Transverse colon (tissue), 4 donors: ENCODE results near the gene PYGB. TPM values are rescaled to one million over a fixed set of nuclear protein-coding genes. Genes with fewer than 3 reads are reported as not detected.

Experiments used
- DNase-seq: peaks from one replicate; pipeline ENCODE4 v3.0.0-alpha.2; 2019
- H3K27ac ChIP-seq, 4 donors: fragments of 200-600 bp; sonication (generic); 2 replicates each; pipeline ENCODE4 v1.5.1; 2016 to 2018; ENCODE audit warnings: inconsistent platforms in 4 of 4
- H3K27me3 ChIP-seq: fragments of 200-600 bp; sonication (generic); 2 replicates; pipeline ENCODE4 v1.5.1; 2017; ENCODE audit warnings: inconsistent platforms
- H3K36me3 ChIP-seq, 4 donors: fragments of 200-600 bp; sonication (generic); 2 replicates each; pipeline ENCODE4 v1.5.1; 2017 to 2019; ENCODE audit warnings: inconsistent platforms in 4 of 4
- H3K4me1 ChIP-seq, 4 donors: fragments of 200-600 bp; sonication (generic); 2 replicates each; pipeline ENCODE4 v1.5.1; 2017 to 2020; ENCODE audit warnings: inconsistent platforms in 4 of 4
- H3K4me3 ChIP-seq, 4 donors: fragments of 200-600 bp; sonication (generic); 1 replicate in 1 of 4; 2 replicates in 3 of 4; pipeline versions ENCODE4 v1.5.1 to v1.6.1; 2017 to 2019; ENCODE audit warnings: inconsistent platforms in 4 of 4
- H3K9me3 ChIP-seq, 2 donors: fragments of 200-600 bp; sonication (generic); 2 replicates each; pipeline ENCODE4 v1.5.1; 2017 to 2019; ENCODE audit warnings: inconsistent platforms in 2 of 2
- EP300 ChIP-seq: sonication (generic); formaldehyde crosslinking; IDR thresholded peaks from one replicate; pipeline ENCODE4 v1.6.1; 2017; ENCODE audit warnings: antibody characterized with exemption, low read depth
- POLR2A ChIP-seq: fragments of 450-650 bp; IDR thresholded peaks from one replicate; pipeline ENCODE4 v1.6.1; 2016; ENCODE audit warnings: antibody characterized with exemption, mild to moderate bottlenecking, moderate library complexity
- POLR2AphosphoS5 ChIP-seq, 3 donors: sonication (generic); formaldehyde crosslinking; IDR thresholded peaks; one replicate each; pipeline ENCODE4 v1.6.1; 2016; ENCODE audit warnings: antibody characterized with exemption in 3 of 3
- WGBS, 2 donors: methylation state at CpG; one replicate each; pipeline ENCODE4 v1.1.5; 2018; ENCODE audit warnings: low coverage in 1 of 2; 5-methylcytosine and 5-hydroxymethylcytosine counted together
- in situ Hi-C, 4 donors: fragments of 200-750 bp; cut with MboI; loops; one replicate each; pipeline versions ENCODE4 v1.15.0 to v1.15.1; 2017; ENCODE audit warnings: low sequenced_read_pairs in 3 of 4, low pct_ligation_motif_present in 1 of 4, low pct_unique_long_range_greater_than_20kb in 1 of 4
- intact Hi-C: fragments of 100-400 bp; cut with DNase I; formaldehyde crosslinking; loops from one replicate; pipeline ENCODE4 v1.15.1; 2023; ENCODE audit warnings: low total_unique reads
- total RNA-seq, 4 donors: library from RNA; depleted of rRNA; stranded (reverse); fragments of >200 nt; gene quantifications; one replicate each; pipeline ENCODE4 v1.1.0, GENCODE V29; 2016
- TF ChIP-seq, protein P1 (sequence below), 5 experiments: fragments of 200-600 bp in 3 of 5; fragments of 450-650 bp in 2 of 5; sonication (generic) in 3 of 5; IDR thresholded peaks; 1 replicate in 2 of 5; 2 replicates in 3 of 5; pipeline ENCODE4 v1.5.1; 2016 to 2017; ENCODE audit warnings: antibody characterized with exemption in 5 of 5, inconsistent platforms in 3 of 5, mild to moderate bottlenecking in 2 of 5, moderate library complexity in 1 of 5

Gene PYGB
- total RNA-seq, 4 donors from 2014 or later, result 195 to 554 (median 359) TPM

DNA sequence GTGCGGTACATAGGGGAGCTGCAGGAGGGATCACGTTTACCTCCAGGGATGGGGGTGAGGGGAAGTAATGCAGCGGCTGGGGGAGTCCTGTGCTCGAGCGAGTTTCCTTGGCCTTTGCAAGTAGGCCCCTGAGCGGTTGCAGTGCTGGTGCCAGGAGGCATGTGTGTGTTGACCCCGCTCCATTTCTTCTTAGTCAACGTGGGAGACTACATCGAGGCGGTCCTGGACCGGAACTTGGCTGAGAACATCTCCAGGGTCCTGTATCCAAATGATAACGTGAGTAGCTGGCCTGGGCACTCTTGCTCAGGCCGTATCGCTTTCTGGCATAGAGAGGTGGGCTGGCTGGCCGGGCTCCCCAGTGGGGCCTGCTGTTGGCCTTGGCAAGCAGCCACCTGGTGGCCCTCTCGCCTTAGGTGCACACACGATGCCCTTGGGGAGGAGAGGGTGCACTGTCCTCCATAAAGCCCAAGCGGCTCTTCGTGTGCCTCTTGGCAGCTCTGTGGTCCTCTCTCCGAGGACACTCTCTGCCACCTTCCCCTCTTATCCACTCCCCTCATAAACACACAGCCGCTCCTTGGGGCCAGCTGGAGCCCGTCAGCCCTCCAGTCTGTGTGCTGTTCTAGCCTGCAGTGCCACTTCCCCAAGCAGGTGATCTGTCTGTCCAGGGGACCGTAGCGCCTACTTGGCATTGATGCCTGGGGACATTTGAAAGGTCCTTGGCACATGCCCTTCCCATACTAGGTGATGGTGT lies 29.3 kb downstream of the PYGB start:
- Histone ChIP-seq H3K36me3 (peaks cover 0 to 64% (median 22%) of the 10 kb centered on the region in 4 donors), H3K9me3 (no peaks in the 10 kb centered on the region), H3K27me3 (no peaks in the 10 kb centered on the region), H3K27ac (peak overlapping the region in 3 of 4 donors; percentile 45 to 55 (median 46)), H3K4me3 (no peak overlapping the region), H3K4me1 (peaks cover 0 to 6% (median 1%) of the 10 kb centered on the region in 4 donors)
- WGBS, 2 donors, result 92 to 100% methylated on average over 1 to 24 of the region's 24 CpGs
- intact Hi-C loops (no loop called here), in situ Hi-C loops (loop anchor here in 1 of 4 donors (25.0 kb wide), 1 partner anchor 90 kb away; the partner anchor contains the start of gene ENTPD6)
- TF ChIP-seq, protein P1, sequence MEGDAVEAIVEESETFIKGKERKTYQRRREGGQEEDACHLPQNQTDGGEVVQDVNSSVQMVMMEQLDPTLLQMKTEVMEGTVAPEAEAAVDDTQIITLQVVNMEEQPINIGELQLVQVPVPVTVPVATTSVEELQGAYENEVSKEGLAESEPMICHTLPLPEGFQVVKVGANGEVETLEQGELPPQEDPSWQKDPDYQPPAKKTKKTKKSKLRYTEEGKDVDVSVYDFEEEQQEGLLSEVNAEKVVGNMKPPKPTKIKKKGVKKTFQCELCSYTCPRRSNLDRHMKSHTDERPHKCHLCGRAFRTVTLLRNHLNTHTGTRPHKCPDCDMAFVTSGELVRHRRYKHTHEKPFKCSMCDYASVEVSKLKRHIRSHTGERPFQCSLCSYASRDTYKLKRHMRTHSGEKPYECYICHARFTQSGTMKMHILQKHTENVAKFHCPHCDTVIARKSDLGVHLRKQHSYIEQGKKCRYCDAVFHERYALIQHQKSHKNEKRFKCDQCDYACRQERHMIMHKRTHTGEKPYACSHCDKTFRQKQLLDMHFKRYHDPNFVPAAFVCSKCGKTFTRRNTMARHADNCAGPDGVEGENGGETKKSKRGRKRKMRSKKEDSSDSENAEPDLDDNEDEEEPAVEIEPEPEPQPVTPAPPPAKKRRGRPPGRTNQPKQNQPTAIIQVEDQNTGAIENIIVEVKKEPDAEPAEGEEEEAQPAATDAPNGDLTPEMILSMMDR (IDR thresholded peaks at IDR 0.05), result peak in 1 of 5 experiments; percentile 10
- TF ChIP-seq POLR2AphosphoS5 (IDR thresholded peaks at IDR 0.05), result no peak
- peak; percentile 5 for DNase-seq

DNA sequence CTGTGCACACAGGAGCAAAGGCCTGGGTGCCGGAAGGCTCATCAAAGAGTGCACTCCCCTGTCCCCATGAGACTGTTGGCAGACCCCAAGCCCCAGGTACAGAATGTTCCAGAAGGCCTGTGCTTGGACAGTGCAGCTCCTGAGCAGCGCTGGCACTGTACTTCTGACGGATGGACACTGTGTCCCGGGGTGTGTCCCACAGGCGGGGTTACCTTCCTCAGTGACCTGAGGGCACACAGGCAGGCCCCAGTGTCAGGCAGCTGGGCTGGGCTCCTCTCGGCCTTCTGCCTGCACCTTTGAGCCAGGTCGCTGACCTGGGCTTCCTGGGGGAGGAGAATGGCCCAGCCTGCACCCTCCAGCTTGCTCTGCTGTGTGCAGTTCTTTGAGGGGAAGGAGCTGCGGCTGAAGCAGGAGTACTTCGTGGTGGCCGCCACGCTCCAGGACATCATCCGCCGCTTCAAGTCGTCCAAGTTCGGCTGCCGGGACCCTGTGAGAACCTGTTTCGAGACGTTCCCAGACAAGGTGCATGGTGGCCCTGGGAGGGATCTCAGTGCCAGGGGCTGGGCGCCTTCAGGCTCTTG lies 30.1 kb downstream of the PYGB start:
- peak; percentile 63 for DNase-seq
- peak overlapping the region in 3 of 4 donors; percentile 31 to 46 (median 38) for H3K27ac ChIP-seq
- intact Hi-C loops, result no loop called here
- H3K9me3 ChIP-seq, result no peaks in the 10 kb centered on the region
- in situ Hi-C loops, result loop anchor here in 1 of 4 donors (25.0 kb wide), 1 partner anchor 91 kb away; the partner anchor contains the start of gene ENTPD6
- H3K4me1 ChIP-seq, result peaks cover 0 to 6% (median 1%) of the 10 kb centered on the region in 4 donors
- H3K36me3 ChIP-seq, result peaks cover 0 to 67% (median 20%) of the 10 kb centered on the region in 4 donors
- TF ChIP-seq, protein P1 (IDR thresholded peaks at IDR 0.05), result peak in 1 of 5 experiments; percentile 1
- TF ChIP-seq EP300, result peak; percentile 69
- TF ChIP-seq POLR2A, result no peak
- TF ChIP-seq POLR2AphosphoS5 (IDR thresholded peaks at IDR 0.05), result peak in 2 of 3 donors; percentile 21 to 64
- H3K27me3 ChIP-seq, result no peaks in the 10 kb centered on the region
- WGBS, 2 donors, result 96% methylated on average over 19 of the region's 19 CpGs; no CpG with 5 or more reads in 1 of the 2 donors
- no peak overlapping the region for H3K4me3 ChIP-seq

DNA sequence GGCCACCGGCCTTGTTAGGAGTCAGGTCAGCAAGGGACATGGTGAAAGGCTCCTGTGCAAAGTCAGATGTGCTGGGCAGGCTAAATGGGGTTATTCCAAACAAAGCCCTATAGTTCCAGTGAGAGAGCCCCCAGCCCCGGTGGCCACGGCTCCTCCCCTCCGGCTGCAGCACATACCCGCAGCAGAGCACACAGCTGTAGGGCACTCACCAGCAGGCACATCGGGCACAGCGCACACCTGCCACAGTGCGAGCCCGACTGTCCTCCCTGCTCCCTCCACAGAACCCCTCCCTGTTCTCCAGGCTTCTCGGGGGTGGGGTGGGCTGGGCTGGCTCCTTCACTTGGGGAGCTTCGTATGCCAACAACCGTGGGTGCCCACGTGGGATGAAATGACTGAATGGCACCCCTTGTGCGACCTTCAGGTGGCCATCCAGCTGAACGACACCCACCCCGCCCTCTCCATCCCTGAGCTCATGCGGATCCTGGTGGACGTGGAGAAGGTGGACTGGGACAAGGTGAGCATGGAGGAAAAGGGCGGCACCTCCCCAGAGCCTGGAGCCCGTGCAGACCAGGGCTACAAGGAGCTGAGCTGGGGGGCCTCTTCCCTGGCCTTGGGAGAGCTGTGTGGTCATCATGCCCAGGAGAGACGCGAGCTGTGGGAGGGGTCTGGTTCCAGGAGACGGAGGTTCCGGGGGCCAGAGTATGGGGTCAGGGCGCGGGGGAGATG lies 30.9 kb downstream of the PYGB start:
- Histone ChIP-seq H3K27ac (peak overlapping the region in 3 of 4 donors; percentile 29 to 38 (median 31)), H3K4me3 (no peak overlapping the region), H3K4me1 (peaks cover 0 to 3% (median 1%) of the 10 kb centered on the region in 4 donors), H3K27me3 (no peaks in the 10 kb centered on the region), H3K9me3 (no peaks in the 10 kb centered on the region), H3K36me3 (peaks cover 0 to 64% (median 17%) of the 10 kb centered on the region in 4 donors)
- intact Hi-C loops (no loop called here), in situ Hi-C loops (loop anchor here in 1 of 4 donors (25.0 kb wide), 1 partner anchor 91 kb away; the partner anchor contains the start of gene ENTPD6)
- peak; percentile 6 for DNase-seq
- TF ChIP-seq POLR2A (no peak), EP300 (no peak), POLR2AphosphoS5 (IDR thresholded peaks at IDR 0.05) (no peak)
- TF ChIP-seq, protein P1 (IDR thresholded peaks at IDR 0.05), result no peak
- WGBS, 2 donors, result 90 to 95% methylated on average over 4 to 26 of the region's 26 CpGs
